Measurements from ENCODE around the gene RHBDD2.

DNA sequence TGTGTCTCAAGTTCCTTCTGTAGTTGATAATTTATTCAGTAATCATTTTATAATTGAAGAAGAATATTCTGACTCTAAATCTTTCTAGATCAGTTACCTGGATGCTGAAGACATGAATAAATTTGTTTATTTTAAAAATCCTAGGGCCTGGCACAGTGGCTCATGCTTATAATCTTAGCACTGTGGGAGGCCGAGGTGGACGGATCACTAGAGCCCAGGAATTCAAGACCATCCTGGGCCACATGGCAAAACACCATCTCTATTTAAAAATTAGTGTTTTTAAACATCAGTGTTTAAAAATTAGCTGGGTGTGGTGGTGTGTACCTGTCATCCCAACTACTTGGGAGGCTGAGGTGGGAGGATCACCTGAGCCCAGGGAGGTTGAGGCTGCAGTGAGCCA is 45.4 kb downstream of the RHBDD2 start:
- TF ChIP-seq FOXA1 (IDR thresholded peaks at IDR 0.05) (no peak), ZNF384 (IDR thresholded peaks at IDR 0.05) (no peak), SP1 (IDR thresholded peaks at IDR 0.05) (no peak), BHLHE40 (IDR thresholded peaks at IDR 0.05; ENCODE audit: borderline replicate concordance) (no peak), TARDBP (IDR thresholded peaks at IDR 0.05) (no peak)
